H1 (cell line): ENCODE data around the gene DAPK1. TPM values are rescaled to one million over a fixed set of nuclear protein-coding genes. Genes with fewer than 3 reads are reported as not detected.

ENCODE experiments used
- CTCF ChIA-PET: fragments of 300-600 bp; sonication (Branson Sonifier 250); formaldehyde crosslinking; loops from one replicate; lab custom pipeline; 2021; ENCODE audit not compliant: partially characterized antibody; lab: Charles Lee
- POLR2A ChIA-PET: fragments of 300-600 bp; sonication (Branson Sonifier 250); formaldehyde crosslinking; loops from one replicate; lab custom pipeline; 2021; ENCODE audit warnings: inconsistent platforms; ENCODE audit not compliant: partially characterized antibody; lab: Charles Lee
- DNase-seq, 2 experiments: peaks; one replicate each; pipeline versions ENCODE4 v3.0.0 to v3.0.0-alpha.2; 2010 to 2022; ENCODE audit warnings: low spot score in 2 of 2, low read depth in 1 of 2, mixed read lengths in 1 of 2
- FAIRE-seq: peaks from 2 replicates; lab custom pipeline; 2011; peaks lifted over from hg19 to GRCh38; lab: Jason Lieb, UNC
- H2AFZ ChIP-seq: 2 replicates; pipeline ENCODE4 v1.8.1; 2012; ENCODE audit warnings: low read length, inconsistent platforms
- H2AK5ac ChIP-seq: 2 replicates; pipeline ENCODE4 v1.6.1; 2013; ENCODE audit warnings: low read depth, low read length
- H2BK120ac ChIP-seq: replicated peaks from 2 replicates; pipeline ENCODE3; 2013; ENCODE audit warnings: low read depth, low read length, inconsistent platforms
- H2BK12ac ChIP-seq: 2 replicates; pipeline ENCODE4 v1.6.1; 2013; ENCODE audit warnings: low read depth, low read length
- H2BK15ac ChIP-seq: 2 replicates; pipeline ENCODE4 v1.6.1; 2013; ENCODE audit warnings: low read length
- H2BK20ac ChIP-seq: 2 replicates; pipeline ENCODE4 v1.6.1; 2013; ENCODE audit warnings: low read length
- H2BK5ac ChIP-seq: 2 replicates; pipeline ENCODE4 v1.6.1; 2013; ENCODE audit warnings: low read depth, low read length
- H3K14ac ChIP-seq: 2 replicates; pipeline ENCODE4 v1.6.1; 2013; ENCODE audit warnings: inconsistent platforms; ENCODE audit not compliant: insufficient read length
- H3K18ac ChIP-seq: 2 replicates; pipeline ENCODE4 v1.6.1; 2013; ENCODE audit warnings: low read length; ENCODE audit errors: extremely low read depth
- H3K23ac ChIP-seq: 2 replicates; pipeline ENCODE4 v1.6.1; 2013; ENCODE audit warnings: inconsistent platforms; ENCODE audit not compliant: insufficient read length
- H3K23me2 ChIP-seq: 2 replicates; pipeline ENCODE4 v1.6.1; 2013; ENCODE audit warnings: low read depth, low read length
- H3K27ac ChIP-seq: 2 replicates; pipeline ENCODE4 v1.6.1; 2011; ENCODE audit warnings: low read depth, low read length, inconsistent platforms
- H3K27me3 ChIP-seq, 4 experiments: replicated peaks in 1 of 4; 1 replicate in 1 of 4; 2 replicates in 3 of 4; pipeline versions ENCODE4 v1.6.1 to v1.8.1; 2011 to 2013; ENCODE audit warnings: low read length in 3 of 4, mild to moderate bottlenecking in 3 of 4, inconsistent platforms in 2 of 4, mixed read lengths in 2 of 4, moderate library complexity in 1 of 4; ENCODE audit not compliant: control insufficient read depth in 3 of 4, insufficient read depth in 3 of 4; ENCODE audit errors: extremely low read depth in 1 of 4
- H3K36me3 ChIP-seq, 4 experiments: 2 replicates each; pipeline versions ENCODE4 v1.6.1 to v1.8.1; 2011 to 2013; ENCODE audit warnings: mild to moderate bottlenecking in 4 of 4, low read length in 3 of 4, moderate library complexity in 2 of 4, control low read depth in 1 of 4, inconsistent platforms in 1 of 4; ENCODE audit not compliant: insufficient read depth in 4 of 4, control insufficient read depth in 2 of 4
- H3K4ac ChIP-seq: replicated peaks from 2 replicates; pipeline ENCODE3; 2013; ENCODE audit warnings: low read length, low read depth, mixed read lengths, inconsistent platforms; ENCODE audit not compliant: insufficient read length
- H3K4me1 ChIP-seq, 4 experiments: replicated peaks in 1 of 4; 1 replicate in 1 of 4; 2 replicates in 3 of 4; pipeline versions ENCODE4 v1.6.1 to v1.8.1; 2011 to 2013; ENCODE audit warnings: low read length in 3 of 4, inconsistent platforms in 2 of 4, mixed read lengths in 1 of 4; ENCODE audit not compliant: insufficient read depth in 4 of 4, control insufficient read depth in 3 of 4
- H3K4me2 ChIP-seq, 2 experiments: 2 replicates each; pipeline versions ENCODE4 v1.6.1 to v1.8.1; 2011 to 2013; ENCODE audit warnings: low read depth in 2 of 2, low read length in 2 of 2, control low read depth in 1 of 2, inconsistent platforms in 1 of 2, mild to moderate bottlenecking in 1 of 2; ENCODE audit not compliant: insufficient read depth in 1 of 2
- H3K4me3 ChIP-seq, 4 experiments: fragments of 200-600, 300-600 bp in 1 of 4; sonication (generic), shearing (Covaris generic), sonication (Bioruptor Twin) in 1 of 4; 2 replicates each; pipeline versions ENCODE4 v1.5.1 to v1.8.1; 2011 to 2016; ENCODE audit warnings: low read length in 4 of 4, low read depth in 3 of 4, control low read depth in 2 of 4, inconsistent platforms in 2 of 4, mild to moderate bottlenecking in 2 of 4, mixed read lengths in 1 of 4, moderate library complexity in 1 of 4; ENCODE audit not compliant: insufficient read depth in 2 of 4; ENCODE audit errors: extremely low read depth in 1 of 4
- H3K56ac ChIP-seq: replicated peaks from 2 replicates; pipeline ENCODE3; 2013; ENCODE audit warnings: low read depth, mild to moderate bottlenecking, mixed read lengths, low read length, inconsistent platforms; ENCODE audit not compliant: insufficient read length
- H3K79me1 ChIP-seq: 2 replicates; pipeline ENCODE4 v1.6.1; 2013; ENCODE audit warnings: low read depth, low read length, control low read depth
- H3K79me2 ChIP-seq, 2 experiments: 2 replicates each; pipeline versions ENCODE4 v1.6.1 to v1.8.1; 2012 to 2013; ENCODE audit warnings: low read length in 2 of 2, mild to moderate bottlenecking in 2 of 2, inconsistent platforms in 1 of 2; ENCODE audit not compliant: insufficient read depth in 2 of 2, control insufficient read depth in 1 of 2
- H3K9ac ChIP-seq, 4 experiments: replicated peaks in 1 of 4; 1 replicate in 1 of 4; 2 replicates in 3 of 4; pipeline versions ENCODE4 v1.6.1 to v1.8.1; 2011 to 2013; ENCODE audit warnings: low read depth in 3 of 4, low read length in 3 of 4, control low read depth in 2 of 4, mild to moderate bottlenecking in 2 of 4, moderate library complexity in 2 of 4, inconsistent platforms in 1 of 4; ENCODE audit errors: extremely low read depth in 1 of 4
- H3K9me3 ChIP-seq, 2 experiments: 2 replicates each; pipeline versions ENCODE4 v1.6.1 to v1.8.1; 2012 to 2013; ENCODE audit warnings: mild to moderate bottlenecking in 2 of 2, moderate library complexity in 2 of 2, control low read depth in 1 of 2, inconsistent platforms in 1 of 2, low read depth in 1 of 2, low read length in 1 of 2, mixed read lengths in 1 of 2; ENCODE audit not compliant: insufficient read depth in 2 of 2
- H4K20me1 ChIP-seq, 2 experiments: replicated peaks in 1 of 2; 2 replicates each; pipeline versions ENCODE3 to v1.8.1; 2011 to 2013; ENCODE audit warnings: inconsistent platforms in 2 of 2, low read length in 2 of 2, mild to moderate bottlenecking in 1 of 2; ENCODE audit not compliant: insufficient read depth in 2 of 2, control insufficient read depth in 1 of 2
- H4K5ac ChIP-seq: 2 replicates; pipeline ENCODE4 v1.6.1; 2013; ENCODE audit warnings: low read length, low read depth, mixed read lengths, inconsistent platforms; ENCODE audit not compliant: insufficient read length
- H4K8ac ChIP-seq: 2 replicates; pipeline ENCODE4 v1.8.0; 2013; ENCODE audit warnings: mild to moderate bottlenecking, moderate library complexity, low read length, inconsistent platforms; ENCODE audit not compliant: insufficient read depth; ENCODE audit errors: extremely low read depth
- H4K91ac ChIP-seq: replicated peaks from 2 replicates; pipeline ENCODE3; 2013; ENCODE audit warnings: low read length, mixed read lengths, inconsistent platforms; ENCODE audit not compliant: insufficient read length
- ASH2L ChIP-seq: fragments of 200-600, 300-600 bp; sonication (generic); IDR thresholded peaks from one replicate; pipeline ENCODE4 v1.7.1; 2017; ENCODE audit warnings: low read length
- CEBPB ChIP-seq: IDR thresholded peaks from 2 replicates; pipeline ENCODE4 v1.6.1; 2012; ENCODE audit warnings: low read depth, low read length
- CHD1 ChIP-seq: IDR thresholded peaks from 2 replicates; pipeline ENCODE4 v1.6.1; 2012; ENCODE audit warnings: low read depth, low read length, improper control_type of control experiment
- EZH2 ChIP-seq: fragments of 200-600 bp; sonication (generic); IDR thresholded peaks from 2 replicates; pipeline ENCODE4 v1.7.1; 2012; ENCODE audit warnings: low read depth, mild to moderate bottlenecking, moderate library complexity, low read length, inconsistent platforms; ENCODE audit not compliant: severe bottlenecking
- GABPA ChIP-seq: IDR thresholded peaks from 2 replicates; pipeline ENCODE4 v1.6.1; 2011; ENCODE audit warnings: mild to moderate bottlenecking, low read length, moderate library complexity, borderline replicate concordance; ENCODE audit not compliant: insufficient read depth
- HDAC2 ChIP-seq, 2 experiments: fragments of 300-600 bp in 1 of 2; sonication (generic) in 1 of 2; IDR thresholded peaks; 2 replicates each; pipeline ENCODE4 v1.6.1; 2011 to 2012; ENCODE audit warnings: low read depth in 2 of 2, low read length in 2 of 2, mild to moderate bottlenecking in 2 of 2, moderate library complexity in 2 of 2, borderline replicate concordance in 1 of 2, inconsistent platforms in 1 of 2
- PHF8 ChIP-seq: fragments of 200-600 bp; sonication (generic); conservative IDR thresholded peaks from 2 replicates; pipeline ENCODE4 v1.7.1; 2012; ENCODE audit warnings: low read depth, mild to moderate bottlenecking, inconsistent platforms, low read length, moderate library complexity
- POLR2A ChIP-seq, 2 experiments: IDR thresholded peaks; 1 replicate in 1 of 2; 2 replicates in 1 of 2; pipeline ENCODE4 v1.6.1; 2011; ENCODE audit warnings: low read depth in 2 of 2, low read length in 2 of 2, mild to moderate bottlenecking in 2 of 2; ENCODE audit errors: control extremely low read depth in 1 of 2
- RBBP5 ChIP-seq: IDR thresholded peaks from 2 replicates; pipeline ENCODE4 v1.7.1; 2012; ENCODE audit warnings: low read depth, mild to moderate bottlenecking, inconsistent platforms, low read length, moderate library complexity, borderline replicate concordance
- RNF2 ChIP-seq: fragments of 200-900, 300-1000 bp; sonication (generic); IDR thresholded peaks from 2 replicates; pipeline ENCODE4 v1.7.1; 2016; ENCODE audit warnings: borderline replicate concordance, low read depth, mild to moderate bottlenecking, antibody characterized with exemption, low read length; ENCODE audit not compliant: poor library complexity, severe bottlenecking; ENCODE audit errors: missing control alignments
- SAP30 ChIP-seq: fragments of 300-600 bp; sonication (generic); IDR thresholded peaks from 2 replicates; pipeline ENCODE4 v1.7.1; 2012; ENCODE audit warnings: low read length, moderate library complexity, mild to moderate bottlenecking, inconsistent platforms; ENCODE audit not compliant: insufficient read depth, insufficient replicate concordance
- TEAD4 ChIP-seq: IDR thresholded peaks from 2 replicates; pipeline ENCODE4 v1.6.1; 2012; ENCODE audit warnings: low read depth, low read length, inconsistent platforms, mixed read lengths
- WGBS, 2 experiments: shearing (Covaris generic) in 1 of 2; methylation state at CpG; one replicate each; pipeline versions ENCODE4 v1.1.6 to v1.1.7; 2013 to 2015; ENCODE audit warnings: low lambda C conversion rate in 2 of 2, mixed read lengths in 2 of 2, inconsistent platforms in 1 of 2, low coverage in 1 of 2, missing lambda C conversion rate in 1 of 2; ENCODE audit not compliant: insufficient replicate concordance in 2 of 2, insufficient coverage in 1 of 2, insufficient read length in 1 of 2; ENCODE audit errors: extremely low coverage in 1 of 2, missing lambda C conversion rate in 1 of 2; 5-methylcytosine and 5-hydroxymethylcytosine counted together
- polyA plus RNA-seq, 7 experiments: library from polyadenylated mRNA; depleted of rRNA in 3 of 7; stranded (reverse) in 5 of 7; unstranded in 2 of 7; fragments of >200 nt in 5 of 7; fragments of 200-250 nt in 2 of 7; gene quantifications; 1 replicate in 5 of 7; 2 replicates in 1 of 7; 4 replicates in 1 of 7; pipeline versions ENCODE4 v1.2.1 to v1.2.3, GENCODE V29; 2011 to 2013; ENCODE audit warnings: missing spikeins in 2 of 7, mixed read lengths in 2 of 7
- total RNA-seq: library from RNA; stranded (reverse); fragmentation: NEBNext Ultra II Directional; extraction: Animal tissue kit (Norgen Biotek cat#: 25700); gene quantifications from 2 replicates; pipeline ENCODE4 v1.2.1, GENCODE V29; 2021
- TF ChIP-seq, protein P1 (sequence below): IDR thresholded peaks from 2 replicates; pipeline ENCODE4 v1.6.1; 2012; ENCODE audit warnings: inconsistent platforms

The DAPK1 gene
- total and polyA plus RNA-seq, 2 of the 8 experiments (the other 6 are each of a cell fraction or from before 2014, with no cell fraction given) = 62.4 to 131 TPM

DNA sequence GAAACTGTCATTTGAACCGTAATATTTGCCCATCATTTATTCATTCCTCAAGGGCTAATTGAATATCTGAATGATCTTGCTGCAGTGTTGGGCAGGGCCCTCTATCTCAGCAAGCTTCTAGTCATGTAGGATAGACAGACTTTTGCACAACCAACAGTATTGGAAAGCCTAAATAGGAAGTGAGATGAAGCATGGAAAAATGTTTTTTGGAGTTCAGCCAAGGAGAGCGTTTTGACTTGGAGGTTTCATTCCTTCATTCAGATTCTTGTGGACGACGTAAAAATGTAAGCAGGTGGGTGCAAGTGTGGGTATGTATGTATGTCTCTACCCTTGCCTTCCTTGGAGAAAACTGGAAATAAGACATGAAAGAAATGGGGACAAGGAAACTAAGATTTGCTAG is 15.5 kb downstream of the DAPK1 start:
- CTCF ChIA-PET = interaction anchor here (1.8 kb wide), 1 partner anchor 11 kb away, joined by 4 read pairs; no protein-coding TSS in a partner anchor
- Histone ChIP-seq H4K5ac (no peak overlapping the region), H4K91ac (no peak overlapping the region), H3K4me1 (peaks cover 5 to 19% (median 13%) of the 10 kb centered on the region in 4 experiments), H3K4ac (no peak overlapping the region), H3K23ac (no peak overlapping the region), H3K23me2 (no peaks in the 10 kb centered on the region; the same call in 1 of the 2 replicates), H3K27ac (no peak overlapping the region), H3K4me3 (no peak overlapping the region), H4K20me1 (peaks cover 3 to 5% of the 10 kb centered on the region in 2 experiments), H3K27me3 (no peaks in the 10 kb centered on the region), H2BK15ac (no peak overlapping the region), H3K9me3 (no peaks in the 10 kb centered on the region), H2BK20ac (no peak overlapping the region), H3K9ac (no peak overlapping the region), H2AK5ac (no peak overlapping the region), H4K8ac (no peak overlapping the region), H3K36me3 (peaks cover 0 to 28% (median 4%) of the 10 kb centered on the region in 4 experiments; a peak in 5 of 8 replicates), H2AFZ (no peak overlapping the region), H3K56ac (no peak overlapping the region), H2BK12ac (no peak overlapping the region), H3K4me2 (no peak overlapping the region), H2BK5ac (no peak overlapping the region), H3K79me2 (peaks cover 5 to 83% of the 10 kb centered on the region in 2 experiments), H3K79me1 (peaks cover 36% of the 10 kb centered on the region), H2BK120ac (no peak overlapping the region), H3K18ac (no peak overlapping the region), H3K14ac (no peak overlapping the region)
- DNase-seq = no peak
- FAIRE-seq = no peak
- TF ChIP-seq TEAD4 (no peak), POLR2A (IDR thresholded peaks at IDR 0.05; ENCODE audit: control extremely low read depth in 1 of 2, low read depth in 2 of 2, low read length in 2 of 2) (no peak), HDAC2 (IDR thresholded peaks at IDR 0.05; ENCODE audit: borderline replicate concordance in 1 of 2, low read depth in 2 of 2, low read length in 2 of 2) (no peak), EZH2 (no peak), CEBPB (no peak), ASH2L (no peak), RBBP5 (no peak), GABPA (no peak), CHD1 (no peak), PHF8 (no peak), RNF2 (no peak), SAP30 (no peak)
- TF ChIP-seq, protein P1, sequence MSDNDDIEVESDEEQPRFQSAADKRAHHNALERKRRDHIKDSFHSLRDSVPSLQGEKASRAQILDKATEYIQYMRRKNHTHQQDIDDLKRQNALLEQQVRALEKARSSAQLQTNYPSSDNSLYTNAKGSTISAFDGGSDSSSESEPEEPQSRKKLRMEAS = no peak
- POLR2A ChIA-PET = interaction anchor here (1.1 to 1.4 kb wide), 3 partner anchors 9 to 71 kb away, joined by 3 read pairs; no protein-coding TSS in a partner anchor
- WGBS, 2 experiments = 93% methylated on average over 4 of the region's 4 CpGs; no CpG with 5 or more reads in 1 of the 2 experiments
